SH-SY5Y (cell line): ENCODE results near the gene NECAB3.

Experiments
- GATA2 ChIP-seq: IDR thresholded peaks from 2 replicates; pipeline ENCODE4 v1.6.1; 2011; ENCODE audit warnings: mild to moderate bottlenecking, low read depth, low read length
- GATA3 ChIP-seq: IDR thresholded peaks from 2 replicates; pipeline ENCODE4 v1.6.1; 2011; ENCODE audit warnings: low read depth, mild to moderate bottlenecking, low read length, moderate library complexity

DNA sequence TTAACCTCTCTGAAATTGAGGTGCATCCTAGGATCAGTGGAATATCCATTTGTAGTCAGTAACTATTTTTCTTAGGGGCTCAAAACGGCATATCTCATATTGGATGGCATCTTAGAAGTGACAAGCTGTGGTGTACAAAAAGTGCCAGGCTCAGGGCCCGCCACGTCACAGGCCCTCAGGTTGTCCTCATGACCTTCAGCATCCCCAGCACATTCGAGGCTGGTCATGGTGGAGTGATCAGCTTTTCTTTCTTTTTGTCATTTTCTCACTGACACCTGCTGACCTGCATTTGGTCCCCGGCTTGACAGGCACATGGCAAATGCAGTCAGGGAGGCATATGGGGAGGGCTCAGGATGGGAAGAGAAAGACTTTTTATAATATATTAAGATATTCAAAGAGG is 19.1 kb upstream of the NECAB3 start:
- TF ChIP-seq GATA3 (no peak), GATA2 (no peak)
